Measurements from ENCODE around the gene MAST2. TPM values are rescaled to one million over a fixed set of nuclear protein-coding genes. Genes with fewer than 3 reads are reported as not detected.

Gene MAST2
- total RNA-seq, 1 donor from 2014 or later = 38.1 TPM

- Mint-ChIP-seq H3K36me3 (peaks cover 22% of the 10 kb centered on the region), H3K27me3 (no peaks in the 10 kb centered on the region), H3K9me3 (no peaks in the 10 kb centered on the region), H3K4me3 (no peak overlapping the region), H3K27ac (no peak overlapping the region), H3K4me1 (ENCODE audit: unreplicated experiment) (no peaks in the 10 kb centered on the region)
- no peak for DNase-seq (ENCODE audit: extremely low spot score, unreplicated experiment)
- TF ChIP-seq CTCF (conservative IDR thresholded peaks at IDR 0.05) = no peak
These were observed 19.2 kb downstream of the MAST2 start for GRCh38 chr1:45822644-45823043.

GRCh38 chr1:45824607-45825006 is 21.2 kb downstream of the MAST2 start:
- no peaks in the 10 kb centered on the region for H3K4me1 Mint-ChIP-seq (ENCODE audit: unreplicated experiment)
- H3K36me3 Mint-ChIP-seq = peaks cover 23% of the 10 kb centered on the region
- DNase-seq (ENCODE audit: extremely low spot score, unreplicated experiment) = no peak
- H3K27ac Mint-ChIP-seq = no peak overlapping the region
- no peaks in the 10 kb centered on the region for H3K9me3 Mint-ChIP-seq
- no peak for TF ChIP-seq CTCF (conservative IDR thresholded peaks at IDR 0.05)
- H3K4me3 Mint-ChIP-seq = no peak overlapping the region
- H3K27me3 Mint-ChIP-seq = no peaks in the 10 kb centered on the region

- no peak for TF ChIP-seq CTCF (conservative IDR thresholded peaks at IDR 0.05)
- H3K9me3 Mint-ChIP-seq = no peaks in the 10 kb centered on the region
- H3K4me1 Mint-ChIP-seq (ENCODE audit: unreplicated experiment) = no peaks in the 10 kb centered on the region
- peaks cover 28% of the 10 kb centered on the region for H3K36me3 Mint-ChIP-seq
- no peak for DNase-seq (ENCODE audit: extremely low spot score, unreplicated experiment)
- no peaks in the 10 kb centered on the region for H3K27me3 Mint-ChIP-seq
- H3K27ac Mint-ChIP-seq = no peak overlapping the region
- H3K4me3 Mint-ChIP-seq = no peak overlapping the region
These were observed 23.8 kb downstream of the MAST2 start for GRCh38 chr1:45827256-45827655.

- H3K4me3 Mint-ChIP-seq = no peak overlapping the region
- DNase-seq (ENCODE audit: extremely low spot score, unreplicated experiment) = no peak
- no peaks in the 10 kb centered on the region for H3K9me3 Mint-ChIP-seq
- TF ChIP-seq CTCF (conservative IDR thresholded peaks at IDR 0.05) = no peak
- H3K4me1 Mint-ChIP-seq (ENCODE audit: unreplicated experiment) = no peaks in the 10 kb centered on the region
- H3K36me3 Mint-ChIP-seq = peaks cover 33% of the 10 kb centered on the region
- H3K27ac Mint-ChIP-seq = no peak overlapping the region
- no peaks in the 10 kb centered on the region for H3K27me3 Mint-ChIP-seq
These were observed 25.4 kb downstream of the MAST2 start for GRCh38 chr1:45828841-45829240.

GRCh38 chr1:45833361-45833760 is 29.9 kb downstream of the MAST2 start:
- Mint-ChIP-seq H3K4me3 (no peak overlapping the region), H3K27ac (no peak overlapping the region)

More at GRCh38 chr1:45833361-45833760, 29.9 kb downstream of the MAST2 start:
- Mint-ChIP-seq H3K27me3 (no peaks in the 10 kb centered on the region), H3K9me3 (no peaks in the 10 kb centered on the region), H3K36me3 (peaks cover 21% of the 10 kb centered on the region), H3K4me1 (ENCODE audit: unreplicated experiment) (no peaks in the 10 kb centered on the region)
- DNase-seq (ENCODE audit: extremely low spot score, unreplicated experiment) = no peak
- TF ChIP-seq CTCF (conservative IDR thresholded peaks at IDR 0.05) = no peak
